ENCODE measurements around the gene GCK.

DNA sequence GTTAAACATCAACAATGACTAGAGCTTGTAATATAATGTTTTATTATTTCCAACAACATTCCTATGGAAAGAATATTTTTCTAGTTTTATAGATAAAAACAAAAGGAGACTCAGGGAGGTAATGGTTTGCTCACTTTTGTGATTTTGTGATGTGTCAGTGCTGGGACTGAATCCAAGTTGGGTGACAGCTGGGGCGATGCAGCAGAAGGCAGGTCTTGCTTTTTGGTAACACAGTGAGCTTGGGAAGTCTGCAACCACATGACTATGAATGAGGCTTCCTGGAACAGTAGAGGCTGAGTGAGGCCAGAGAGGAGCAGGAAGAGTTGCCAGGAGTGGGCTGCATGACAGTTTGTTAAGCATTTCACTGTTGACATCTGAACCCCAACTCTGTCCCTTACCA is 6.7 kb upstream of the GCK start:
- TF ChIP-seq EP300 (IDR thresholded peaks at IDR 0.05; ENCODE audit: borderline replicate concordance) (no peak), RAD21 (IDR thresholded peaks at IDR 0.05; ENCODE audit: low read depth) (no peak), ZBTB7A (IDR thresholded peaks at IDR 0.05; ENCODE audit: low read depth) (no peak), CEBPB (IDR thresholded peaks at IDR 0.05) (no peak), CREB1 (IDR thresholded peaks at IDR 0.05; ENCODE audit: low read depth) (no peak), YY1 (IDR thresholded peaks at IDR 0.05; ENCODE audit: low read depth) (no peak), FOXM1 (IDR thresholded peaks at IDR 0.05; ENCODE audit: borderline replicate concordance, low read depth) (no peak), TEAD4 (IDR thresholded peaks at IDR 0.05) (no peak), EGR1 (IDR thresholded peaks at IDR 0.05) (no peak), REST (IDR thresholded peaks at IDR 0.05; ENCODE audit: low read depth) (no peak), TCF12 (IDR thresholded peaks at IDR 0.05; ENCODE audit: low read depth) (no peak)
- TF ChIP-seq, protein P1, sequence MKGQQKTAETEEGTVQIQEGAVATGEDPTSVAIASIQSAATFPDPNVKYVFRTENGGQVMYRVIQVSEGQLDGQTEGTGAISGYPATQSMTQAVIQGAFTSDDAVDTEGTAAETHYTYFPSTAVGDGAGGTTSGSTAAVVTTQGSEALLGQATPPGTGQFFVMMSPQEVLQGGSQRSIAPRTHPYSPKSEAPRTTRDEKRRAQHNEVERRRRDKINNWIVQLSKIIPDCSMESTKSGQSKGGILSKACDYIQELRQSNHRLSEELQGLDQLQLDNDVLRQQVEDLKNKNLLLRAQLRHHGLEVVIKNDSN (IDR thresholded peaks at IDR 0.05), result no peak
